Kidney (tissue), 14 donors: Measurements from ENCODE around the gene FGF8. TPM values are rescaled to one million over a fixed set of nuclear protein-coding genes. Genes with fewer than 3 reads are reported as not detected.

ENCODE experiments used
- DNase-seq, 5 donors: peaks; one replicate each; pipeline ENCODE4 v3.0.0-alpha.2; 2013 to 2020
- FAIRE-seq: peaks from 2 replicates; lab custom pipeline; 2012; peaks lifted over from hg19 to GRCh38; lab: Jason Lieb, UNC
- H3K27ac ChIP-seq, 2 donors: one replicate each; pipeline ENCODE4 v1.7.0; 2013; ENCODE audit warnings: low read depth in 2 of 2, low read length in 2 of 2, inconsistent platforms in 1 of 2
- H3K27me3 ChIP-seq: one replicate; pipeline ENCODE4 v1.7.1; 2013; ENCODE audit warnings: low read length, inconsistent platforms; ENCODE audit not compliant: control insufficient read depth, insufficient read depth
- H3K36me3 ChIP-seq, 3 donors: one replicate each; pipeline versions ENCODE4 v1.7.0 to v1.7.1; 2013; ENCODE audit warnings: low read length in 3 of 3, control low read depth in 1 of 3, inconsistent platforms in 1 of 3; ENCODE audit not compliant: insufficient read depth in 3 of 3, control insufficient read depth in 2 of 3
- H3K4me1 ChIP-seq, 3 donors: one replicate each; pipeline versions ENCODE4 v1.7.0 to v1.7.1; 2013; ENCODE audit warnings: low read length in 3 of 3, inconsistent platforms in 1 of 3, low read depth in 1 of 3; ENCODE audit not compliant: control insufficient read depth in 2 of 3, insufficient read depth in 2 of 3
- H3K4me3 ChIP-seq, 3 donors: one replicate each; pipeline versions ENCODE4 v1.7.0 to v1.8.1; 2013; ENCODE audit warnings: low read length in 3 of 3, control low read depth in 1 of 3, inconsistent platforms in 1 of 3
- H3K9ac ChIP-seq, 3 donors: one replicate each; pipeline versions ENCODE4 v1.7.0 to v1.7.1; 2013; ENCODE audit warnings: low read length in 3 of 3, control low read depth in 1 of 3, inconsistent platforms in 1 of 3
- H3K9me3 ChIP-seq, 3 donors: one replicate each; pipeline versions ENCODE4 v1.7.0 to v1.7.1; 2013; ENCODE audit warnings: low read length in 3 of 3, control low read depth in 1 of 3, inconsistent platforms in 1 of 3; ENCODE audit not compliant: control insufficient read depth in 2 of 3, insufficient read depth in 1 of 3
- intact Hi-C: fragments of 100-400 bp; cut with DNase I; formaldehyde crosslinking; loops from one replicate; pipeline ENCODE4 v1.11.1; 2022
- polyA plus RNA-seq: library from polyadenylated mRNA; stranded (reverse); fragments of 350-450 nt; fragmentation: Illumina TruSeq; extraction: RNeasy Lipid Tissue Mini Kit (QIAGEN cat#74804); gene quantifications from one replicate; pipeline ENCODE4 v1.2.3, GENCODE V29; 2014; ENCODE audit warnings: low read depth, low replicate concordance; ENCODE audit not compliant: insufficient read depth
- total RNA-seq: library from RNA; stranded (reverse); fragmentation: NEBNext Ultra II Directional; extraction: Animal tissue kit (Norgen Biotek cat#: 25700); gene quantifications from one replicate; pipeline ENCODE4 v1.2.1, GENCODE V29; 2021
- TF ChIP-seq, protein P1 (sequence below): IDR thresholded peaks from 3 replicates; pipeline ENCODE4 v1.5.1; 2012; ENCODE audit warnings: mild to moderate bottlenecking, moderate library complexity, borderline replicate concordance; ENCODE audit not compliant: insufficient read depth; ENCODE audit errors: extremely low read depth
- donor health status: control.
- donor health status: control.
- donor health status: control.
- donor health status: control.
- donor health status: control.
- donor health status: DM: yes; HTN: yes; CAD: no.
- donor health status: Normal renal cell carcinoma (clear cell type).

The FGF8 gene
- total and polyA plus RNA-seq, 2 donors from 2014 or later, result not detected

DNA sequence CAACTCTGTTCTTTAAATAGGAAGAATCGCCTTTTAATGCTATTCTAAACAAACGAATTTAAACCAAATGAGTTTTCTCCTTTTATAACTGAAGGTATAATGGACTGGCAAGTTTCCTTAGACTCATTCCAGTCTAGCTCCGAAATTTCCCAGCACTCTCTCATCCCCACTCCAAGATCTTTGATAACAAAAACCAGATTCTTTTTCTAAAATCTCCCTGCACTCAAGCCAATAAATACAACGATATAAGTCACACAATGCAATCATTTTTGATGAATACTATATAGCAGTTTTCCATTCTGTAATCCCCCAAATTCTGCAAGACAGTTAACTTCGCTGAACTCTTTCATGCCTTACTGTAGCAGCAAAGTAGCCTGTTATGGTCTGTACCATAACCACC, 40.5 kb upstream of the FGF8 start:
- H3K9me3 ChIP-seq, result no peaks in the 10 kb centered on the region
- peaks cover 0 to 10% (median 2%) of the 10 kb centered on the region in 3 donors for H3K36me3 ChIP-seq
- peak overlapping the region in 1 of 2 donors; percentile 93 for H3K27ac ChIP-seq
- TF ChIP-seq, protein P1, sequence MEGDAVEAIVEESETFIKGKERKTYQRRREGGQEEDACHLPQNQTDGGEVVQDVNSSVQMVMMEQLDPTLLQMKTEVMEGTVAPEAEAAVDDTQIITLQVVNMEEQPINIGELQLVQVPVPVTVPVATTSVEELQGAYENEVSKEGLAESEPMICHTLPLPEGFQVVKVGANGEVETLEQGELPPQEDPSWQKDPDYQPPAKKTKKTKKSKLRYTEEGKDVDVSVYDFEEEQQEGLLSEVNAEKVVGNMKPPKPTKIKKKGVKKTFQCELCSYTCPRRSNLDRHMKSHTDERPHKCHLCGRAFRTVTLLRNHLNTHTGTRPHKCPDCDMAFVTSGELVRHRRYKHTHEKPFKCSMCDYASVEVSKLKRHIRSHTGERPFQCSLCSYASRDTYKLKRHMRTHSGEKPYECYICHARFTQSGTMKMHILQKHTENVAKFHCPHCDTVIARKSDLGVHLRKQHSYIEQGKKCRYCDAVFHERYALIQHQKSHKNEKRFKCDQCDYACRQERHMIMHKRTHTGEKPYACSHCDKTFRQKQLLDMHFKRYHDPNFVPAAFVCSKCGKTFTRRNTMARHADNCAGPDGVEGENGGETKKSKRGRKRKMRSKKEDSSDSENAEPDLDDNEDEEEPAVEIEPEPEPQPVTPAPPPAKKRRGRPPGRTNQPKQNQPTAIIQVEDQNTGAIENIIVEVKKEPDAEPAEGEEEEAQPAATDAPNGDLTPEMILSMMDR, result no peak
- FAIRE-seq (no peak), DNase-seq (peak in 2 of 5 donors; percentile 29 to 32)
- H3K9ac ChIP-seq, result peak overlapping the region; percentile 59 to 98 (median 72)
- H3K27me3 ChIP-seq, result no peaks in the 10 kb centered on the region
- peak overlapping the region; percentile 92 to 99 (median 93) for H3K4me3 ChIP-seq
- intact Hi-C loops, result no loop called here
- H3K4me1 ChIP-seq, result peaks cover 3 to 16% (median 12%) of the 10 kb centered on the region in 3 donors

DNA sequence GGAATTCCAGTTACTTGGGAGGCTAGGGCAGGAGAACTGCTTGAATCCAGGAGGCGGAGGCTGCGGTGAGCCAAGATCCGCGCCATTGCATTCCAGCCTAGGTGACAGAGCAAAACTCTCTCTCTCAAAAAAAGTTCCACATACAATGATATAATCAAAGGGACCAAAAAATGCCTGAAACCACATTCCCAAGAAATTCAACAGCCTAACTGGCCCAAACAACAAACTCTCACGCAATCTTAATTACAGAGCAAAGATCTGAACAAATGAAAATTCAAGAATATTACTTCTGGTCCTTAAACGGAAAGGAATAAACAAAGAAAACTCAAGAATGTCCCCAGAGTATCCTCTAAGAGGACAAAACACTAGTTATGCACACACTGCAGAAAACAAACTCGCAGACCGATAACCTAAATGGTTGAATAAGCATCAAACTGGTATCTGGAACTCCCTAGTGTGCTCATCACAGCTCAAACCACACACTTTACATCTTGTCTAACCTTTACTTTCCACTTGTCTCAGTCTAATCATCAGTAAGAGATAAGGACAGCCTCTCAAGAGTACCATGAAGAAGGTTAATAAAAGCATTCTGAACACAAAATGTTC, 38.7 kb upstream of the FGF8 start:
- no peak for FAIRE-seq
- TF ChIP-seq, protein P1, result no peak
- H3K9ac ChIP-seq, result peak overlapping the region in 2 of 3 donors; percentile 2 to 37
- H3K27me3 ChIP-seq, result no peaks in the 10 kb centered on the region
- no peak overlapping the region for H3K27ac ChIP-seq
- intact Hi-C loops, result no loop called here
- no peak for DNase-seq
- H3K4me1 ChIP-seq, result peaks cover 3 to 16% (median 12%) of the 10 kb centered on the region in 3 donors
- no peaks in the 10 kb centered on the region for H3K9me3 ChIP-seq
- H3K36me3 ChIP-seq, result peaks cover 0 to 22% (median 7%) of the 10 kb centered on the region in 3 donors
- H3K4me3 ChIP-seq, result peak overlapping the region; percentile 34 to 93 (median 92)

DNA sequence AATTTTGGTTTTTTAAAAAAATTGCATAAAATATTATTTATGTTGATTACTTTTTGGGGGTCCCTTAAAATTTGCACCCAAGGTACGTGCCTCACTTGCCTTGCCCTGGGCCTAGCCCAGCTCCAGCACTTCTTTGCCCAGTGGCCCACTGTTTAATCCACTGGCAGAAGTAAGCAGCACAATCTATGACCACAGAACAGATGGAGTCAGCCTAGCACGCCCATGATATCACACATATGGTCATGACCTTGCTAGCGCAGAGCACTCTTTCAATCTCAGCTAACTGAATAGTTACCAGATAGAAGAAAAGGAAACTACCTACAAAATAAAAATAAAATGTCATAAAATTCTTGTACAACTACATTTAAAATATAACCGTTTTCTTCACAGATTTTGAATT, 36.7 kb upstream of the FGF8 start:
- H3K36me3 ChIP-seq, result peaks cover 0 to 30% (median 10%) of the 10 kb centered on the region in 3 donors
- DNase-seq (no peak), FAIRE-seq (no peak)
- no peaks in the 10 kb centered on the region for H3K27me3 ChIP-seq
- H3K4me1 ChIP-seq, result peaks cover 3 to 16% (median 6%) of the 10 kb centered on the region in 3 donors
- TF ChIP-seq, protein P1, result no peak
- H3K9ac ChIP-seq, result no peak overlapping the region
- no peak overlapping the region for H3K4me3 ChIP-seq
- no peaks in the 10 kb centered on the region for H3K9me3 ChIP-seq
- no peak overlapping the region for H3K27ac ChIP-seq
- intact Hi-C loops, result no loop called here
